HPDE6-E6E7 (cell line): ENCODE results near the gene RNASE9.
"Not testable (repeated sequence)": the region's sequence is repeated elsewhere in the genome, so short reads cannot be mapped to it uniquely, and the experiment has no call there.

Source experiments
- DNase-seq: peaks from one replicate; pipeline ENCODE4 v3.0.0; 2011; ENCODE audit warnings: missing footprints; ENCODE audit errors: extremely low spot score

The RNASE9 gene

DNA sequence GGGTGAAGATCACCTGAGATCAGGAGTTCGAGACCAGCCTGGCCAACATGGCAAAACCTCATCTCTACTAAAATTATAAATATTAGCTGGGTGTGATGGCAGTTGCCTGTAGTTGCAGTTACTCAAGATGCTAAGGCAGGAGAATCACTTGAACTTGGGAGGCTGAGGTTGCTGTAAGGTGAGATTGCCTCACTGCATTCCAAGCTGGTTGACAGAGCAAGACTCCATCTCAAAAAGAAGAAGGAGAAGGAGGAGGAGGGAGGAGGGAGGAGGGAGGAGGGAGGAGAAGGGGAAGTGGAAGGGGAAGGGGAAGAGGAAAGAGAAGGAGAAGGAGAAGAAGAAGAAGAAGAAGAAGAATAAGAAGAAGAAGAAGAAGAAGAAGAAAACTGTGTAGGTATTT lies 38.5 kb downstream of the RNASE9 start:
- no peak for DNase-seq

DNA sequence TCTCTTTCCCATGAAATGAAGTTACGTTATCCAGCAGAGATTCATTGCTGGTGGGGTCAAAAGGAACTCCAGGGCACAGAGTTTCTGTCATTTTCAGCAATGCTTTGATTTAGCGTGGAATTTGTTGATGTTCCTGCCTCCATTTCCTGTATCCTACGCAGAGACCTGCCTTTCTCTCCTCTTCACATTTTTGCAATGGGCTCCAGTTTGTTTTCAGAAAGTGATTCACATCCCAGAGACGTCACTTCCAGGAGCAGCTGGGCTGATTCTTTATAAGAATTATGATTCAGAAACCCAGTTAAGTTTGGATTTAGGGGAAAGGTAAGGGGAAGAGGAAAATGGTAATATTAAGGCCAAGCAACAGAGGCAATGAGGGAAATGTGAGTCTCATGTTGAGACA lies 43.9 kb downstream of the RNASE9 start:
- DNase-seq = no peak

DNA sequence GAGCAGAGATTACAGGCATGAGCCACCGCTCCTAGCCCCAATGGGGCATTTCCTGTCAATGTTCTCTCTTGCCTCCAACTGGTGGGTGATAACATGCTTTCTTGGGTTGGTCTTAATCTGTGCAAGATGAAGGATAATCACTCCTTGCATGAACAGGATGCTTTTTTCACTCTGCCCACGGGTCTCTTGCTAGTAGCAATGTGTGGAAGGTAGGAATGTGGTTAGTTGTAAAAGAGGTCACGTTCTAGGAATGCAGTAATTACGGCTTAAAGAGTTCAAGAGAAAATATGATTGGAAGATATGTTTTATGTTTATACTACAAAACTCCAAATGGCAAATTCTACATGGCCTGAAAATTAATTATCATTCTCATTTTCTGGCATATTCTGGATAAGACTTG lies 45.0 kb downstream of the RNASE9 start:
- DNase-seq = no peak

DNA sequence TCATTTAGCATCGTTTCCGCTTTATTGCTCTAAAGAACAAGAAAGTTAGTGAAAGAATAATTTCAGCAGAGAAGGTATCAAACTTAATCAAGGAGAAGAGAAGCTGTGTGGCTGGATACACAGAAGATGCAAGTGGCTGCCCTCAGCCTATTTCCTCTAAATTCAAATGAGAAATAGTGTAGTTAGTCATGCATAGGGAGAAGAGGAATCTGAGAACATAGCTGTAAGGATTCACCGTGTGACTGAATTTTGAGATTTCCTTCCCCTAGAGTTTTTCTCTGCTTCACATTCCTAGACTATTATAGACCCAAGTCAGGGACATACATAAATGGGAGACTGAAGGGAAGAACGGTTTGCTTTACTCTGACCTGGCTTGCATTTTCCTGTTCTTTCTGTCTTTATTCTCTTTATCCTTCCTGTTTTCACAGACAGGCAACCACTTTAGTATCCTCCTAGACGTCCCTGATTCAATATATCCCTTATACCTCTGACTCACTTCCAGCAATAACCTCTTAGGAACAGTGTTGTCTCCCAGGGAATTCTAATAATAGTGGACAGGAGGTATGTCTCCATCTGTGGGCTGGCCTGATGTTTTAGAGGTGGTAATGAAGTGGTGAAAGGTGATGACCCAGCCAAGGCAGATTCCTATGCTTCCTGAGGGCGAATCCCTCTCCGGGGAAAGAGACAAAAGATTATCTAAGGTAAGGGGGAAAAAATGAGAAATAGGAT lies 48.5 kb downstream of the RNASE9 start:
- no peak for DNase-seq

DNA sequence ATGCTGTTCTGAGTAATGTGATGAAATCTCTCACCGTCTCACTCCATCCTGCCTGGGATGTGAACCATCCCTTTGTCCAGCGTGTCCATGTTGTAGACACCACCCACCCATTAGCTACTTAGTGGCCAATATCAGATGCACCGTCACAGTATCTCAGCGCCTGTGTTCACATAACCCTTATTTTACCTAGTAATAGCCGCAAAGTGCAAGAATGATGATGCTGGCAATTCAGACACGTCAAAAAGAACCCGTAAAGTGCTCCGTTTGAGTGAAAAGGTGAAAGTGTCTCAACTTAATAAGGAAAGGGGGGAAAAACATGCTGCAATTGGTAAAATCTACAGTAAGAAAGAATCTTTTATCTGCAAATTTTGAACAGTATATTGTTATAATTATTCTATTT lies 52.5 kb downstream of the RNASE9 start:
- no peak for DNase-seq

DNA sequence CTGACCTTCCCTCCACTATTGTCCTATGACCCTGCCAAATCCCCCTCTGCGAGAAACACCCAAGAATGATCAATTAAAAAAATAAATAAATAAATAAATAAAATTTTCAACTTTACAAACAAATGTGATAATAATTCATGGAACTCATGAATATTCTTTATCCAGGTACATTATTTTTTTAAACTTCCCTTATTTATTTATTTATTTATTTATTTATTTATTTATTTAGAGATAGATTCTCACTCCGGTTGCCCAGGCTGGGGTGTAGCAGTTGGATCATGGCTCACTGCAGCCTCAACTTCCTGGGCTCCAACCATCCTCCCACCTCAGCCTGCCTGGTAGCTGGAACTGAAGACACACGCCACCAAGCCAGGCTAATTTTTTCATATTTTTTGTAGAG lies 53.3 kb downstream of the RNASE9 start:
- not testable (repeated sequence) for DNase-seq

DNA sequence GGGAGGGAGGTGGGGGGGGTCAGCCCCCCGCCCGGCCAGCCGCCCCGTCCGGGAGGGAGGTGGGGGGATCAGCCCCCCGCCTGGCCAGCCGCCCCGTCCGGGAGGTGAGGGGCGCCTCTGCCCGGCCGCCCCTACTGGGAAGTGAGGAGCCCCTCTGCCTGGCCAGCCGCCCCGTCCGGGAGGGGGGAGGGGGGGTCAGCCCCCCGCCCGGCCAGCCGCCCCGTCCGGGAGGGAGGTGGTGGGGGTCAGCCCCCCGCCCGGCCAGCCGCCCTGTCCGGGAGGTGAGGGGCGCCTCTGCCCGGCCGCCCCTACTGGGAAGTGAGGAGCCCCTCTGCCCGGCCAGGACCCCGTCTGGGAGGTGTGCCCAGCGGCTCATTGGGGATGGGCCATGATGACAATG lies 54.1 kb downstream of the RNASE9 start:
- DNase-seq = not testable (repeated sequence)

DNA sequence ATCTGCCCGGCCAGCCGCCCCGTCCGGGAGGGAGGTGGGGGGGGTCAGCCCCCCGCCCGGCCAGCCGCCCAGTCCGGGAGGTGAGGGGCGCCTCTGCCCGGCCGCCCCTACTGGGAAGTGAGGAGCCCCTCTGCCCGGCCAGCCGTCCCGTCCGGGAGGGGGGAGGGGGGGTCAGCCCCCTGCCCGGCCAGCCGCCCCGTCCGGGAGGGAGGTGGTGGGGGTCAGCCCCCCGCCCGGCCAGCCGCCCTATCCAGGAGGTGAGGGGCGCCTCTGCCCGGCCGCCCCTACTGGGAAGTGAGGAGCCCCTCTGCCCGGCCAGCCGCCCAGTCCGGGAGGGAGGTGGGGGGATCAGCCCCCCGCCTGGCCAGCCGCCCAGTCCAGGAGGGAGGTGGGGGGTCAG lies 54.6 kb downstream of the RNASE9 start:
- DNase-seq = not testable (repeated sequence)
